GM18870 (cell line): ENCODE data around the gene DLGAP3.

Experiments
- ATAC-seq: cut with Tn5 transposase; IDR thresholded peaks from one replicate; pipeline ENCODE4 v1.9.1; 2021; ENCODE audit warnings: moderate library complexity; ENCODE audit not compliant: unreplicated experiment

Gene DLGAP3

DNA sequence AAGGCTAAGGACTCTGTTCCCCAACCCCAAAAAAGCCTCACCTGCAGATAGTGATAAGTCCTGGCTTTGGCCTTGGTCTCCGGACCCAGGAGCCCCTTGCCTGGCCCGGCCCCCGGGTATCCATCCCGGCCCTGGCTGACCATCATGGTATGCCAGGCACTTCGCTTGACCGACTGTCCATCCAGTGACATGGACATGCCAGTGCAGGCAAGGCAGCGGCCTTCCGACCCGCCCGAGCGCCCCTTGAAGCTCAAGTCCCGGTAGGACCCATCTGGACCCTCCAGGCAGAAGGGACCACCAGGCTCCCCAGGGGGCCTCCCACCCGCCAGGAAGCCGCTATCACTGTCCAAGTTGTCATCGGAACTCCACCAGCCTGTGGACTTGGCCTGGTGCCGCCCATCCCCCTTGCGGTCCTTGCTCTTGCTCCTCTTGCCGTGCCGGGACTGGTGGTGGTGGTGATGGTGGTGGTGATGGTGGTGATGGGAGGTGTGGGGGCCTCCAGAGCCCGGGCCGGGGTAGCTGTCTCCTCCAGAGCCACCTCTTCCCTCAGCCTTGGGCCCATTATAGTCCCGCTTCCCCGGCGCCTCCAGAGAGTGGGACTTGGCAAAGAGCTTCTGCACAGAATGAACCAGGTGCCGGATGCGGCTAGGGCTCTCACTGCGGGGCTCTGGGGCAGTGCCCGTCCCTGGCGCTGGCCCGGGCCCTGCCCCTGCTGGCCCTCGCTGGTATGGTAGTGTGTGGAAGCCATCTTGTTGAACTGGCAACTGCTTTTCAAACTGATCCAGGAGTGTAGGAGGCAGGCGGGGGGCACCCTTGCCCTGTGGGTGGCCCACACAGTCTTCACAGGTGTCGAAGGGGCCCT lies 25.0 kb downstream of the DLGAP3 start:
- ATAC-seq: no peak

DNA sequence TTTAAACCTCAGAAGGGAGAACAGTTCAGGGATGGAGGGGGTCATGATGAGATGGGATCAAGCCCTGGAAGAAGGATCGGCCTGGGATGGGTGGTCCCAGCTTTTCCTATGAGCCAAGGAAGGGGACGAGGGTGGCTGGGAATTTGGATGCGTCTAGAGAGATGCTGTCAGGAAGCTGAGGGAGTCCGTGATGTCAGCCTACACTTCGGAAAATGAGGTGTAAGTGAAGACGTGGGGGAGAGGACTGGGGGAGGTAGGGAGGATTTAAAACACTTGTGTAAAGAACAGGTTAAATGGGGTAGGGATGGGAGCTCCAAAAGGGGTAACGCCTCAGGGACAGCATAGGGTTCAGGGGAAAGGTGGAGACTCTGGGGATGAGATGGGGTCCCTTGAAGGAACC lies 27.5 kb downstream of the DLGAP3 start:
- no peak for ATAC-seq

DNA sequence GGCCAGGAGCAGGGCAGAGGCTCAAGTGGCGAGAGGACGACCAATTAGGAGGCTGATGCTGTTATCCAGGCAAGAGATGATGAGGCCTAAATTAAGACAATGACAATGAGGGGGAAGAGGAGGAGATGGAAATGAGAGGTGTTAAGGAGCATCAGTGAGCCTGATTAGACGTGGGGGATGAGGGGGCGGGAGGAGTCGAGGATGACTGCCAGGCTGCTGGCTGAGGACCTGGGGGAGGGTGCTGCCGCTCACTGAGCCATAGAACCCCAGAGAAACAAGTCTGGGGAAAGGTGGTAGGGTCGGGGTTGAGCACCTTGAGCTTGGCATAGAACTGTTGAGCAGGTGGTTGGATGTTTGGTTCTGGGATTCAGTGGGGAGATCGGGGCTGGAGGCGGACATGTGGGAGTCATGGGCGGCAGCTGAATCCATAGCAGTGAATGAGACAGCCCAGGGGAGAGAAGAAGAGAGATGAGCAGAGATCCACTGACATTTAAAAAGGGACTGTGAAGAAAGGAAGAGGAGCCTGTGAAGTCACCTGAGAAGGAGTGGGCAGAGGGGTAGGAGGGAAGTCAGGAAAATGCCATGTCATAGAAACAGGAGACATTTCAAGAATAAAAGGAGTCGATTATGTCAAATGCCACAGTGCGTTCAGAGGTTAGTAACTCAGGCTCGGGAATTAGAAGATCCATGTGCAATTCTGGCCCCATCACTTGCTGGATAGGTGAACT lies 28.5 kb downstream of the DLGAP3 start:
- no peak for ATAC-seq

DNA sequence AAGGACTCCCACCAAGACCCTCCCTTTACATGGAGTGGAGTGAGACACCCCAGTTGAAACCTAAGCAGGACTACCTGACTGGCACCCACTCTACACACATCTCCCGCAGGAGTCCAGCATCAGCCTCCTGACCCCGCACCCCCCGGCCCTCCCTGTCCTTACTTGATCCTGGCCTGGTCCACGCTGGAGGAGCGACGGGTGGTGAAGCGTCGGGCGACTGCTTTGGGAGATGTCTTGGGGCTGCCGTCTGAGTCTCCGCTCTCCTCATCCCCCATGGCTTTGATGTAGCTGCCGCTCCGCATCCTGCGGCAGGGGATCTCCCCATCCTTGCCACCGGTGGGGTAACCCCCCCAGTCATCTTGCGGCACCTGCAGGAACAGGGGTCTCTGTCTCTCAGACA lies 29.5 kb downstream of the DLGAP3 start:
- ATAC-seq: no peak

DNA sequence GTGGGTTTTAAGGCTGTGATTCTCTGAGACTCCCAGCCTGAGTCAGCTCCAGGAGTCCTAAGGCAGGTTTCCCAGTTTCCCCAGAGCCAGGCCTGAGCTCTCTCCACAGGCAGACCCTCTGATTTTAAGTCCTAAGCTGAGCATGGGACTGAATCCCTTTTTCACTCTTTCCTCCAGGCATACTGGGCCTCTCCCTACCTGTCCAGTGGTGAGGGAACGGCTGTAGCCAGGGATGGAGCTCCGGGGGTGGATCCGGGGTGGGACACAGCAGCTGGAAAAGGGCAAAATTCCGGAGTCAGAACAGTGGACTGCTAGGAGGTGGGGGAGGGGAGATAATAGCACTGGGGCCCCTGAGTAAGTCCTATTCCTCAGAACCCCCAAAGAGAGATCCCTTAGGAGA lies 30.0 kb downstream of the DLGAP3 start:
- no peak for ATAC-seq

DNA sequence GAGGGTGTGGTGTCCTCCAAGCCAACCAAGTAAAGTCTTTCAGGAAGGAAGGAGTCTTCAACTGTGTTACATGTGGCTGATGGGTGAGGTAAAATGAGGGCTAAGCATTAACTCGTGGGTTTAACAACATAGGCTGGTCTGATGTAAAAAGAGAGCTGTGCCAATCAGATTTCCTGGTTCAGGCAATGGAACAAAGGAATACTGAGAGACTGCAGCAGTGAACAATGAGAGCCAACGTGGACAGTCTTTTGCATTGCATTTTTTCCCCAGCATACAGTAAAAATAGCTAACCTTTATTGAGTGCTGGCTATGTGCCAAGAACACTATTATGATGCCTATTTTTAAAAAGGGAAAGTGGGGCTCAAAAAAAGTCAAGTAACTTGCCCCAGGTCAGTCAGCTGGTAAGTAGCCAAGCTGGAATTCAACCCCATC lies 31.1 kb downstream of the DLGAP3 start:
- no peak for ATAC-seq

DNA sequence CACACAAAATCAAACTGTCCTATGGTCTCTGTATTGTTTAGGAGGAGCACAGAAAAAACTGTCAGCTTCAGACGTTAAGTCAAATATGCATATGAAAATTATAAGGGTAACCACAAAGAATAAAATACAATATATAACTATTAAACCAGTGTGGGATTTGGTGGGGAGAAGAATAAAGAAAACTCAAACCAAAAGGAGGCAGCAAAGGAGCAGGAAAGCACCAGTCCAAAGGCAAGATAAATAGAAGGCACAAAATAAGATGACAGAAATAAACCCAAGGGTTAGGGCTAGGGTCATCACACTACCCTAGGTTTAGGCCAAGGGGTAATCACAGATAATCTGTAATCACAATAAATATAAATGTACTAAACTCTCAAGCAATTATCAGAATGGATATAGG lies 32.8 kb downstream of the DLGAP3 start:
- ATAC-seq: no peak

DNA sequence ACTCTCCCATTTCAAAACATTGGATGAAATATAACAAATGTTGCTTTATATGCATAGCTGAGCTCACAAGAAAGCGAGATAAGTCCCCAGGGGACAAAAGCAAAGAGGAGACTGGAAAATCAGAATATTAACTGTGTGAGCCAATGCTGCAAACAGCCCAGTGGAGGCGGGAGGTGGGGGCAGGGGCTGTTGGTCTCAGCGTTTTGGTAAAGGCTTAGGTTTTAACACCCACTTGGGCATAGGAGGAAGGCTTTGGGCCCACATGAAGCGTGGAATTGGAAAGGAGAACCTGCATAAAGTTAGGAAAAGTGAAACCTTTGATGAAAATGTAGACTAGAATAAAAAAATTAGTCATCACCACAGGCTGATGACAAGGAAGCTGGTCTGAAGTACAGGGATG lies 39.7 kb downstream of the DLGAP3 start:
- no peak for ATAC-seq

DNA sequence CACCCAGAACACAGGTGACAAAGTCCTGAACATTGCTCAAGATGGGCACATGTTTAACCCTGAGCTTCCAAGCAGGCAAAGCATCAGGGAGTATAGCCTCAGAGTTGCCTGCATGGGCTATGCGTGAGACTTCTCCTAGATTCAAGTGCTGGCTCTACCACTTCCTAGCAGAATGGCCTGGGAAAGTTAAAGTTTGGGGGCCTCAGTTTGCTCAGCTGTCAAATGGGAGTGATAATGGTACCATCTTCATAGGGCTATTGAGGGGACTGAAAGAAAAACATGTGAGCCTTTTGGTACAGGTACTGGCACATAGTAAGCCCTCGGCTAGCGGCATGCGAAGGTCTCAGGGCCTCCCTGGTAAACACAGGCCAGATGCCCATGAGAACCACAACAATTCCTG lies 41.9 kb downstream of the DLGAP3 start:
- ATAC-seq: no peak

DNA sequence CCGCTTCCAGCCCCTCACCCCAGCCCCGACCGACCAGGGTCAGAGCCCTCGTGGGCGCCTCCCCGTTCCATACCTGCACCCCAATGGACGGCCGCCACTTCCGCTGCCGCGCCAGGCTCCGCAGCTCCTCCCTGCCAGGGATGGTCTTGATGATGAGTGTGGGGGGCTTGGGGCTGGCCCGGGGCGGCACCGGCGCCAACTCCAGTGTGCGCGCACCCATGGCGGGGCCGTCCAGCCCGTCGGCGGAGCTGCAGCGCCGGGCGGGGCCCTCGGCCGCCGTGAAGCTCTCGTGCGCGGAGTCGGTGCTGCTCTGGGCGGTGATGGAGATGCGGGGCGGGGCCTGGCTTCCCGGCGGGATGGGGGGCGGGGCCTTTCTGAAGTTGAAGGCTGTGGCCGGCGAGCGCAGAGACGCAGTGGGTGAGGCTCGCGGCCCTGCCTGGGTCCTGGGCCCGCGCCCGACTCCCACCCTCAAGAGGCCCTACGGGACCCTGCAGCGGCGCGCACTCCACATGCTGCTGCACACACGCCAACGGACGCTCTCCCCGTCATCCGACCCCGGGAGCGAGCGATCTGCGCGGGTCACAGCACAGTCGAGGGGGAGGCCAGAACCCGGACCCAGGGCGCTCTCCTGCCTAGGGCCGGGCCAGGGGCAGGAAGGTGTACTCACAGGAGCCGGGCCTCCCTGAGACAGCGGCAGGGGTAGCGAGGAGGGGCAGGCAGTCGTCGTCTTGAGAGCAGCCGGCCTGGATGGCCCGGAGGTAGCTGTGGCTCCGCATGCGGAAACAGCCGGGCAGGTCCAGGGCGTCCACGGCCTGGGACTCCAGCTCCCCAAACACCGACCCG lies 43.8 kb downstream of the DLGAP3 start:
- no peak for ATAC-seq

DNA sequence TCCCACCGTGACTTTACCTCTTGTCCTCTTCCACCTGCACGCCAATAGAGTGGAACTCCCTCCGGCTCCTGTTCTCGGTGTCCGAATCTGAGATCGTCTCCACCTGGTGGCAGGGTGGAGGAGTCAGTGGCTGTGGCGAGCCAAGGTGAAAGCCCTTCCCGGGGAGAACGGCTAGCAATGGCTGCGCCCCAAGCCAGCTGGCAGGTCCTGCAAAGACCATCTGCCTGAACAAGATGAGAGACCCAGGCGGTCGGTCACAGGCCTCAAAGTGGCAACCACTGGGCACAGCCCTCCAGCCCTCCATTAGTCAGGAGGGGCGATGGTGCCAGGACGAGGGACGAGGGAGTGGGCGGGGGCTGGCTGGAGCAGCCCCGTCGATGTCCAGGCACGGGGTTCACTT lies 44.5 kb downstream of the DLGAP3 start:
- no peak for ATAC-seq

DNA sequence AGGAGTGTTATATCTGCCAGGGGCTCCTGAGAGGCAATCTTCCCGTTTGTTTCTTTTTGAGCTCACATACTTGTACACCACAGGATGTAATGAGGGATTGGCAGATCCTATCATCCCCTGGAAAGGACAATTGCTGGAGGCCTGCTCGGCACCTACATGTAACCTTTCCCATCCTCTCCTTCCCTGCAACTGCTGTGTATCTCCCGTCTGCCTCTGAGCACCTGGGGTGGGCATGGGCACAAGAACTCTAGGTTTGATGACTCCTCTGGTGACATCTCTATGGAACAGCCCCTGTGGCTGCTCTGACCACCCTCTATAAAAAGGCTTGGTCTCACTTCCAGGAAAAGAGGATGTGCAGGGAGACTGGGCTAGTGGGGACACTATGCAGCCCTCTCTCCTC lies 44.9 kb downstream of the DLGAP3 start:
- ATAC-seq: no peak

DNA sequence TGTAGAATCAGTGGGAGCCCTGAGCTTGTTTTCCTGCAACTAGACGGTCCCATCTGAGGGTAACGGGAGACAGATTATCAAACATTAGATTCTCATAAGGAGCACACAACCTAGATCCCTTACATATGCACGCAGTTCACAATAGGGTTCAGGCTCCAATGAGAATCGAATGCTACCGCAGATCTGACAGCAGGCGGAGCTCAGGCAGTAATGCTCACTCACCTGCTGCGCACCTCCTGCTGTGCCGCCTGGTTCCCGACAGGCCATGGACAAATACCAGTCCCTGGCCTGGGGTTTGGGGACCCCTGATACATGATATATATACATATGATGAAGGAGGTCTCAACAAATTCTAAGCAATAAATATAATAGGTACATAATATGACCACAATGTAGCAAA lies 50.2 kb downstream of the DLGAP3 start:
- ATAC-seq: no peak

DNA sequence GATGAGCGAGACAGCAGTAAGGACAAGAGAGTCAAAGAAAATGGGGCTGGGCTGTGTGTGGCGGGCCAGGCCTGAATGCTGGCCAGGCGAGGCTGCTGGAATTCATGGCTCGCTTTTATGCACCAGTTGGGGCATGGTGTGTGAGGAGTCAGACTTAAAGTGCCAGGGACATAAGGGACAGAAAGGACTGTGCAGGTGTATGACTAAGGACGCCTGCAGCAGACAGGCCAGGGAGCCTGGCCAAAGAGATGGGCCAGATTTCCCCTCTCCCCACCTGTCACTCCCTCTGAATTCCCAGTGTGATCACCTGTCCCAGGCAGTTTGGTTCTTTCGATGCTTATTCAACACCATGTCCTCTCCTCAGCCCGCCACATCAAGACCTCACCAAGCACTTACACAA lies 53.0 kb downstream of the DLGAP3 start:
- ATAC-seq: no peak

DNA sequence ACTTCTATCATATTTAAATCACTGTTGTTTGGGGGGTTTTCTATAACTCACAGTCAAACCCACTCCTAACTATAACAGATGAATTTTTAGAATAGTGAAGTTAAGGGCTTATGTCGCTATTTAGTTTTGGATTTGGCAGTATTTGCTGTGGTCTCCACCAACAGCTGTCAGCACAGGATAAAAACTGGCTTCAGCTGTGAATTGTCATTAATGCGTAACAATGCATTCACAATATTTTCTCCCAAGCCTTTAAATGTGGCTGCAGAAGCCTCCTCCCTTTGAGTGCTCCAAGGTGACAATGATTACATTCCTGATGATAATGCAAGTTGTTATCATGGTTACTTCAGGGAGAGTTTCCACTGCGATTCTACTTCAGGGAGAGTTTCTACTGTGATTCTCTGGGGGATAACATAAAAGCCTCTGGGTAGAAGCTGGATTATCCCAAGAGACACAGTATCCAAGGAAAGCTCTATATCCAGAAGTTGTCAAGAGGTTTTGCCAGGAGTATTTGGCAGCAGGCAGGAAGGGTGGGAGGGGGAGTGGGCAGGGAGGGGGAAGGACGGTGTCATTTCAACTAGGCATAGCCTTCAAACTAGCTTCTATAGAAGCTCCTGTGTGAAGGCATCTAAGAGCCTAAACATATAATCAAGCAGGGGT lies 55.0 kb downstream of the DLGAP3 start:
- no peak for ATAC-seq

DNA sequence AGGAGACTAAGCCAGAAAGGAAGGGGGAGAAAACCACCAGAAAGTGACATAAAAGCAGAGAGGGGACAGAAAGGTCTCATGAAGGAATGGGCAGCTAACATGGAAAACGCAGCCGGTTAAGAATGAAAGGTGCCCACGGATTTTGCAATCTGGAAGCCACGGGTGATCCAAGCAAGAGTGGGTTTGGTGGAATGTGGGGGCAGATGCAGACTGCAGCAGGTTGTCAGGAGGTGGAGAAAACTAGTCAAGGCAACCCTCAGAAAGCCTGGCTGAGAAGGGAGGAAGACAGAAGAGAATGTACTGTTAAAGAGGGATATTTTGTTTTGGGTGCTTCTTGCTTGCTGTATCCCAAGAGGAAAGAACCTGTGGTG lies 57.3 kb downstream of the DLGAP3 start:
- ATAC-seq: no peak

DNA sequence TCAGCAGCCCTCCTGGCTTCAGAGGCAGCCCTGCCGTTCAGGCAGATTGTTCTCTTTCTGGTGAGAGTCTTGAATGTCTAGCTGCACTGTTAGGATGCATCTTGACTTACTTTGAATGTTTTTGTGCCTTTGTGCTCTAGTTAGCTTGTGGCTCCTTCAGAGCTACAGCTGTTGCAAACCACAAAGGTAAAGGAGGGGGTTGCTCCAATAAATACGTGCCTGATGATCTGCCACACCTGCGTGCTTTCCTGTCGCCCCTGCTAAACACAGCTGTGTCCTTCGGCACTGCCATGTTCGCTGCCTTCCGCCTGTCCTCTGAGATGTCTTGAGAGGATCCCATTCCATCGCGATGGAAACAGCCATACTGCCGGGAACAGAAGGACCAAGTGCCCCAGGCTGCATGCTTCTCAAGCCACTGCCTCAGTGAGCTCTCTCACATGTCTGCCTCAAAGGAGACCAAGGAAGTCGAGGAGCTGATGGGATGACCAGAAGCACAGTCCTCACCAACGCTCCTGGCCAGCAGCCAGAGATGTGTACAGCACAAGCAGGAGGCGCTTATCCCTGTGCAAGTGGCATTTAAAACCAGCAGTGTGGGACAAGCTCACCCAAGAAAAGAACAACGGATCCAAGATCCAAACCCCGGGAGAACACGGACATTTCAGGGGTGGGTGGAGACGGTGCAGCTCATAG lies 57.9 kb downstream of the DLGAP3 start:
- no peak for ATAC-seq

DNA sequence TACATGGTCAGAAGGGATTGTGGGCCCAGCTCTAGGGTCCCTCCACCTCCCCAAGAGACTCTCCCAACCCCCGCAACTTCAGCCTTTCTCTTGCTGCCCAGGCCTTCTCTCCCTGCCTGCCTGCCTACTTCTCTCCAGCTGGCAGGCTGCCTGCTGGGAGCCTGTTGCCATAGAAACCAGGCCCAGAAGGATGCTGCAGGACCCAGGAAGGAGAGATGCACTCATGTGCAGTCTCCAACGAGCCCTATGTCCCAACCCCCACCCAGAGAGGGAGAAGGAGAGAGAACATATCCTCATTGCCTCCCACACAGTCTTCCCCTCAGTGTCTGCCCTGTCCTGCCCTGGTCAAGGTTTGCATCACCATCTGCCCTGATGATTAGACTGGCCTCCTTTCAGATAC lies 59.1 kb downstream of the DLGAP3 start:
- ATAC-seq: no peak

DNA sequence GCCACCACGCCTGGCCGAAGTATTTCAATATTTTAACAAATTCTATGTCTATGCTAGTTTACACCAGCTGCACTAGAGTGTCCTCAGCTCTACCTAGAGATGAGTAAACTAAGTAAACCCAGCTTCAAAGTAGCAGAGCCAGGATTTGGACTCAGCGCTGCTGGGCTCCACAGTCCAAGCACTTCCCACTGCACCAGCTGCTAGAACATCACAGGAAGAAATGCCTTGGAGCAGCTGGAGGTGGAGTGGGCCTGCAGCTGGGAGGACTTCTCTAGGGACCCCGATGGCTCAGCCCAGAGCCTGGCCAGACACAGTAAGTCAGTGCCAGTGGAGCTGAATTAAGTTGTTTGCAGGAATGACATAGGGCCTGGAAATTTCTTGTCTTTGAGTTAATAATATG lies 59.7 kb downstream of the DLGAP3 start:
- no peak for ATAC-seq

DNA sequence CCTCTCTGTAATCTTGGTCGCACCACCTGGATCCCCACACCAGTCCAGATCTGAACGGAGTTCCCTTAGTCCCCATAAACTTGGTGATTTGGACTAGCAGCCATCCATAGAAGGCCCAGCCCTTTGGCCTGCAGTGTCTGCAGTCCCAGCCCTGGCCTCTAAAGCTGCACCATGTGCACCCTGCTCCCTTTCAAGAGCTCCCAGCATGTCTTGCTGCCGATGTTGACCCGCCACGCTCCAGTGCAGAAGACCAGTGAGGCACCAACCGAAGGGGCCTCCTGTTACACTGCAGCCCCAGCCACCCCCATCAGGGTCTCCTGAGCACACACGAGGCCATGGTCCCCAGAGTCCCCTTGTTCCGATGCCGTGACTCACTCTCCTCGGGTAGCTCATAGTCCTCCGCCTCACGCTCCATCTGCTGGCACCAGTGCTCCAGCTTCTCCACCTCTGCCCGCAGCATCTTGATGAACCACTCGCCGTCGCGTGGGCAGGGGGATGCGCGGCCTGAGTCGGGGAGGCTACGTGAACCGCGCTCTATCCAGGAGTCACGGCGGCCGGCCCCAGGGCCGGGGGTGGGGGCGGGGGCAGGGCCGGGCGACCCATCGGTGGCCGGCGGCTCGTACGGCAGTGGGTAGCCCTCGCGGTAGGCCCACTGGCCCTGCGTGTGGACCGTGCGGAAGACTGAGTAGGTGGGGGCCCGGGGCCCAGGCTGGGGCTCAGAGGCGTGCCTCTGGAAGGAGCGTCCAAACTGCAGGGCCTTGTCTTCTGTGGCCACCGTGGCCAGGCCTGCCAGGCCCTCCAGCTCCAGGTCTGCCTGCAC lies 61.0 kb downstream of the DLGAP3 start:
- ATAC-seq: no peak
